ENCODE data around the gene TSPAN5.

- TF ChIP-seq CTCF (conservative IDR thresholded peaks at IDR 0.05; ENCODE audit: low read length) (no peak), EZH2phosphoT487 (IDR thresholded peaks at IDR 0.05; ENCODE audit: borderline replicate concordance) (no peak)
Measured at GRCh38 chr4:98680806-98681205, 22.4 kb upstream of the TSPAN5 start.
